NOMO-1 treated with DMSO at 0.1 percent for 48 hours (cell line): ENCODE measurements around the gene ORMDL2.
"Not testable (repeated sequence)": the region's sequence is repeated elsewhere in the genome, so short reads cannot be mapped to it uniquely, and the experiment has no call there.

Experiments used
- DNase-seq: peaks from one replicate; lab custom pipeline; 2025; ENCODE audit not compliant: unreplicated experiment; lab: John Stamatoyannopoulos, UW

ORMDL2 gene

GRCh38 chr12:55850401-55850800 lies 32.6 kb downstream of the ORMDL2 start:
- no peak for DNase-seq

- no peak for DNase-seq
Measured at GRCh38 chr12:55850893-55851292, 33.1 kb downstream of the ORMDL2 start.

GRCh38 chr12:55852740-55853139 lies 34.9 kb downstream of the ORMDL2 start:
- no peak for DNase-seq

GRCh38 chr12:55861396-55861795 lies 43.6 kb downstream of the ORMDL2 start:
- no peak for DNase-seq

GRCh38 chr12:55861871-55862270 lies 44.0 kb downstream of the ORMDL2 start:
- DNase-seq = no peak

- no peak for DNase-seq
Measured at GRCh38 chr12:55862286-55862685, 44.4 kb downstream of the ORMDL2 start.

GRCh38 chr12:55862931-55863330 lies 45.1 kb downstream of the ORMDL2 start:
- DNase-seq = not testable (repeated sequence)

GRCh38 chr12:55865327-55865726 lies 47.5 kb downstream of the ORMDL2 start:
- DNase-seq = no peak

GRCh38 chr12:55866454-55867004 lies 48.7 kb downstream of the ORMDL2 start:
- DNase-seq = not testable (repeated sequence)
